GM12875 (cell line): ENCODE measurements around the gene MED15.

Experiments
- H3K4me3 ChIP-seq: one replicate; pipeline ENCODE4 v1.5.1; 2011; ENCODE audit warnings: low read depth, low read length, control low read depth
- TF ChIP-seq, protein P1 (sequence below): IDR thresholded peaks from 2 replicates; pipeline ENCODE4 v1.5.1; 2011; ENCODE audit warnings: low read depth, mild to moderate bottlenecking, control low read depth, inconsistent platforms, low read length, moderate library complexity, borderline replicate concordance; ENCODE audit not compliant: insufficient read depth

MED15 gene

DNA sequence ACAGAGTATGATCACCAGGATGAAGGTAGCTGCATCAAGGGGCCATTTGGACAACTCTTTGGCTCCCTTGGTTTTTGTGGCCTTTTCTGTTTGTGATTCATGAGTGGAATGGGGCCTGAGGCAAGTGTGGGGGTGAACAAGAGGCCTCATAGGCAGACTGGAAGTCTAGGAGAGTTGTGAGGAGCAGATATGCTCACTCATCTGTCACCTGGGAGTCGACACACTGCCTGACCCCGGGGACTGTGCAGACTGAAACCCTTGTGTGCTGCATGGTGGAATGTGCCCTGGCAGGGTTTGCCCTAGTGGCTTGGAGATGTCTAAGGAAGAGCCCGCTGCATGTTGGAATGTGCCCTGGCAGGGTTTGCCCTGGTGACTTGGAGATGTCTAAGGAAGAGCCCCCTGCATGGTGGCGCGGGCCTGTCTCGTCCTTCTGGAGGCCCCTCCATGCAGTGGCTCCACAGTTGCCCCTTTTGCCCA is 60.0 kb downstream of the MED15 start:
- TF ChIP-seq, protein P1, sequence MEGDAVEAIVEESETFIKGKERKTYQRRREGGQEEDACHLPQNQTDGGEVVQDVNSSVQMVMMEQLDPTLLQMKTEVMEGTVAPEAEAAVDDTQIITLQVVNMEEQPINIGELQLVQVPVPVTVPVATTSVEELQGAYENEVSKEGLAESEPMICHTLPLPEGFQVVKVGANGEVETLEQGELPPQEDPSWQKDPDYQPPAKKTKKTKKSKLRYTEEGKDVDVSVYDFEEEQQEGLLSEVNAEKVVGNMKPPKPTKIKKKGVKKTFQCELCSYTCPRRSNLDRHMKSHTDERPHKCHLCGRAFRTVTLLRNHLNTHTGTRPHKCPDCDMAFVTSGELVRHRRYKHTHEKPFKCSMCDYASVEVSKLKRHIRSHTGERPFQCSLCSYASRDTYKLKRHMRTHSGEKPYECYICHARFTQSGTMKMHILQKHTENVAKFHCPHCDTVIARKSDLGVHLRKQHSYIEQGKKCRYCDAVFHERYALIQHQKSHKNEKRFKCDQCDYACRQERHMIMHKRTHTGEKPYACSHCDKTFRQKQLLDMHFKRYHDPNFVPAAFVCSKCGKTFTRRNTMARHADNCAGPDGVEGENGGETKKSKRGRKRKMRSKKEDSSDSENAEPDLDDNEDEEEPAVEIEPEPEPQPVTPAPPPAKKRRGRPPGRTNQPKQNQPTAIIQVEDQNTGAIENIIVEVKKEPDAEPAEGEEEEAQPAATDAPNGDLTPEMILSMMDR = no peak
- H3K4me3 ChIP-seq = no peak overlapping the region

DNA sequence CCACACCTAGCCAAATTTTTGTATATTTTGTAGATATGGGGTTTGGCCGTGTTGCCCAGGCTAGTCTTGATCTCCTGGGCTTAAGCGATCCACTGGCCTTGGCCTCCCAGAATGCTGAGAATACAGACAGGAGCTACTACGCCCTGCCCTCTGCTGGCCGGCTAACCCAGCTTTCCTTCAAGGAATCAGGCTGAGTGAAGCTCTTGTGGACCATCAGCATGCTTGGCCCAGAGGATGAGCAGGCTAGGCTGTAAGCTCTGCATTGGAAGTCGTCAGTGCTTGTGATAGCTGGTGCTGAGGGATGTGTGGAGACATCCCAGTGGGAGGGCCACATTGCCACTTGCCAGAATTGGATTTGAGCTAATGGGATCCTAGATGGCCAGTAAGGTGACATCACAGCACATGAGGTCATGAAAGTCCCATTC is 60.6 kb downstream of the MED15 start:
- TF ChIP-seq, protein P1 = 0 out of 2 replicates have a peak, but pooled peaks have one; percentile 8
- no peak overlapping the region for H3K4me3 ChIP-seq

DNA sequence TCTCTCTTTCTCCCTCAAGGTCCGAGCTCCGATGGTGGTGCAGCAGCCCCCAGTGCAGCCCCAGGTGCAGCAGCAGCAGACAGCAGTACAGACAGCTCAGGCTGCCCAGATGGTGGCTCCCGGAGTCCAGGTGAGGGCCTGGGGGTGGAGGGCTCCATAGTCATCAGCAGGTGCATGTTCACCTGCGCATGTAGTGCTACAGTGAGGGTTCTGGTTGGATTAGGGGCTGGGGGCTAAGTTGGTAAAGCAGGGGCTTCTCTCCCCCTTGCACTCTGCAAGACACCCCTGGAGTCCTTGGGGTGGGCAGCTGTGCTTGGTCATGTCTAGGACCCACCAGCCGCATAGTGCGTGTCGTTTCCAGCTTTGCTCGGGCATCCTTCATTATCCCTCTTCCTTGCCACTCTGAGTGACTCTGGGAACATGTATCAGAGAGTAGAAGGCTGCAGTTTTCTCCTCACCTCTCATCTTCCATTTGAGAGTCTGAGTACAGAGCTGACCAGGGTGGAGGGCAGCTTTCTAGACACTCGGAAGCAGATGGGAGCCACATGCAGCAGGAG is 61.2 kb downstream of the MED15 start:
- no peak overlapping the region for H3K4me3 ChIP-seq
- TF ChIP-seq, protein P1 = no peak

DNA sequence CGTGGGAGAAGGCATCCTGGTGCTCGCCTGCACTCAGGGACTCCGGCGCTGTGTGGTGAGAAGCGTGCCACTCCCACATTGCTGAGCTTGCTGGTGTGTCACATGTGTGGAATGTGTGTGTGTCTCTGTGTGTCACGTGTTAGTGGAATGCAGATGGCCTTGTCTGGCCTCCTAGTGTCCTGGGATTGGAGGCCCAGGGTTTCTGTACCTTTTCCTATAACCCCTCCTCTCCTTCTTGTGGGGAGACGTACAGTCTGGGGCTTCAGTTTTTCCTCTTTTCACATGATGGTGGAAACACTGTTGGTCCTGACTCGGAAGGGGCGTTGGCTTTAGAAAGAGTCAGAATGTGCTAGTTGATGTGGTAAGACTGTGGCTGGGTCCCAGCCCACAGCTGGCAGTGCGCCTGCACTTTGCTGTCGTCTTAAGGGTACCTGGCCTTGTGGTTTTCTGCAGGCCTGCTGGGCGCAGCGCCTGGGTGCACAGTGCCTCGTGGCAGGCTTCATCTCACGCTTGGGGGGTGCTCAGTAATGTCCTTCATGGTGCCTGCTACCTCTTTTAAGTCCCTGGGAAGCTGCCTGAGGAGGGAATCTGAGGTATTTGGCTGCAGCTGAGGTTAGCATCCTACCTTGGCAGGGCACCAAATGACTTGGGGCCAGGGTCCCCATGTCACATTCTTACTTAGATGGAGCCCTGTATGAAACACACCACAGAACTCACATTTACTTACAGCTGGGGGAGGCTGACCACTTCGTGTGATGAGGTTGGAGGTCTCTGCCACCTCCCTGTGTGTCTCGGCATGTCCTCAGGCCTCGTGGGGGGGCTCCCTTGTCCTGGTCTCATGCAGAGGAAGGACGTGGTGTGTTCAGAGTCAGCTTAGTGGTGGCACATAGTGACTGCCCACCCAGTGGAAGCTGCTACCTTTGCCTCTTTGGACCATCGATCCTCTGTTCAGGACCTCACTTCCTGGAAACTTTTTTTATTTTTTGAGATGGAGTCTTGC is 61.9 kb downstream of the MED15 start:
- TF ChIP-seq, protein P1 = no peak
- H3K4me3 ChIP-seq = no peak overlapping the region

DNA sequence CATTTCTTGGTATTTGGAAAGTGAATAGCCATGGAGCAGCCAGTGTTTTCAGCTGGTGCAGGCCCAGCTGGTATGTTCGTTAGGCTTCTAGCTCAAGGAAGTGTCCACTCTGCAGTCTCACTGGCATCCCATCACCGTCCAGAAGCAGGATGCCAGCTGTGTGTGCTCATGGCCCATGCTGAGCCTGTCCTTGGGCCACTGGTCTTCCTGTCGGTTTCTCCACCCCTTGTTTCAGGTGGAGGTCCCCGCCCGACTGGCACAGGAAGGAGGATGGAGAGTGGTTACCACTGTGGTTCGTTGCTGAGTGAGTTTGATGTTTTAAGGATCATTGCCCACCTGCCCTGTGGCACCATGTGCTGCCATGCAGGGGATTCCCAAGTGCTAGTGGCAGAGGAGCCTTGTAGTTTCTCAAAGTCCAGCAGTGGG is 63.7 kb downstream of the MED15 start:
- TF ChIP-seq, protein P1 = no peak
- H3K4me3 ChIP-seq = no peak overlapping the region

DNA sequence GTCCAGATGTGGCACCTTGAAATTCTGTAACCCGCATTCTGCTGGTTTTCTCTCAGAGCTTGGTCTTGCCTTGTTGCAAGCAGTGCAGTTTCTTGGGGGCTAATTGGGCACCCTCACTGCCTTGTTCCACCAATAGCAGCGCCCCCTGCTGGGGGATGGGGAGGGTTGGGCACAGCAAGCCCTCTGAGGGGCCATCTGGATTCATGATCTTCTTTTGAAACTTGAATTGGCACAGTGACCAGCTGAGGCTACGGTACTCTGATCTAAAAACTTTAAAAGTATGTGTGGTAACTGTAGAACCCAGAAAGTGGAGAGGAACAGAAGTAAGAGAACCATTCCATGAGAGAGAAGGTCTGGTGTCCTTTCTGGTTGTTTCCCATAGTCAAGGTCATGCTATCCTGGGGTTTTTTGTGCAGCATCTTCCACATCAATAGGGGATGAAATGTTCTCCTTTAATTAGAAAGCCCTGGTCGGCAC is 64.2 kb downstream of the MED15 start:
- H3K4me3 ChIP-seq = no peak overlapping the region
- TF ChIP-seq, protein P1 = peak; percentile 80
